Measurements from ENCODE around the gene WTIP. TPM values are rescaled to one million over a fixed set of nuclear protein-coding genes. Genes with fewer than 3 reads are reported as not detected.

The WTIP gene
- polyA plus RNA-seq, 1 experiment, result 60.9 TPM

GRCh38 chr19:34494601-34495000 lies 13.0 kb downstream of the WTIP start:
- no peak overlapping the region for H3K4me3 ChIP-seq (ENCODE audit: low read depth, low read length)
- DNase-seq (ENCODE audit: low read depth), result no peak
- ChIA-PET POLR2A (no interaction called here), CTCF (no interaction called here)
- no peaks in the 10 kb centered on the region for H3K27me3 ChIP-seq (ENCODE audit: control insufficient read depth, insufficient read depth, low read length)
- H3K36me3 ChIP-seq (ENCODE audit: control insufficient read depth, insufficient read depth, low read length), result peaks cover 39% of the 10 kb centered on the region
- TF ChIP-seq CTCF (IDR thresholded peaks at IDR 0.05; ENCODE audit: insufficient read depth, low read depth, low read length), result no peak

GRCh38 chr19:34495416-34495815 lies 13.9 kb downstream of the WTIP start:
- H3K36me3 ChIP-seq (ENCODE audit: control insufficient read depth, insufficient read depth, low read length), result peaks cover 38% of the 10 kb centered on the region
- ChIA-PET CTCF (no interaction called here), POLR2A (no interaction called here)
- H3K4me3 ChIP-seq (ENCODE audit: low read depth, low read length), result no peak overlapping the region
- DNase-seq (ENCODE audit: low read depth), result no peak
- H3K27me3 ChIP-seq (ENCODE audit: control insufficient read depth, insufficient read depth, low read length), result no peaks in the 10 kb centered on the region
- no peak for TF ChIP-seq CTCF (IDR thresholded peaks at IDR 0.05; ENCODE audit: insufficient read depth, low read depth, low read length)

GRCh38 chr19:34497112-34497805 lies 15.7 kb downstream of the WTIP start:
- H3K36me3 ChIP-seq (ENCODE audit: control insufficient read depth, insufficient read depth, low read length), result peaks cover 37% of the 10 kb centered on the region
- TF ChIP-seq CTCF (IDR thresholded peaks at IDR 0.05; ENCODE audit: insufficient read depth, low read depth, low read length), result no peak
- no peak overlapping the region for H3K4me3 ChIP-seq (ENCODE audit: low read depth, low read length)
- no peaks in the 10 kb centered on the region for H3K27me3 ChIP-seq (ENCODE audit: control insufficient read depth, insufficient read depth, low read length)
- ChIA-PET POLR2A (no interaction called here), CTCF (no interaction called here)
- DNase-seq (ENCODE audit: low read depth), result no peak

GRCh38 chr19:34499155-34499834 lies 17.7 kb downstream of the WTIP start:
- ChIA-PET CTCF (interaction anchor here (1.3 kb wide), 1 partner anchor 36 kb away, joined by 3 read pairs; no protein-coding TSS in a partner anchor), POLR2A (no interaction called here)
- no peak overlapping the region for H3K4me3 ChIP-seq (ENCODE audit: low read depth, low read length)
- no peaks in the 10 kb centered on the region for H3K27me3 ChIP-seq (ENCODE audit: control insufficient read depth, insufficient read depth, low read length)
- TF ChIP-seq CTCF (IDR thresholded peaks at IDR 0.05; ENCODE audit: insufficient read depth, low read depth, low read length), result no peak
- H3K36me3 ChIP-seq (ENCODE audit: control insufficient read depth, insufficient read depth, low read length), result peaks cover 29% of the 10 kb centered on the region
- no peak for DNase-seq (ENCODE audit: low read depth)

- POLR2A ChIA-PET, result no interaction called here
- CTCF ChIA-PET, result interaction anchor here (0.6 to 1.4 kb wide), 10 partner anchors 10 to 158 kb away, joined by 3 to 7 read pairs (median 3); no protein-coding TSS in a partner anchor
- Histone ChIP-seq H3K36me3 (ENCODE audit: control insufficient read depth, insufficient read depth, low read length) (peaks cover 17% of the 10 kb centered on the region), H3K27me3 (ENCODE audit: control insufficient read depth, insufficient read depth, low read length) (no peaks in the 10 kb centered on the region), H3K4me3 (ENCODE audit: low read depth, low read length) (no peak overlapping the region)
- no peak for DNase-seq (ENCODE audit: low read depth)
- no peak for TF ChIP-seq CTCF (IDR thresholded peaks at IDR 0.05; ENCODE audit: insufficient read depth, low read depth, low read length)
Measured at GRCh38 chr19:34500656-34501120, 19.1 kb downstream of the WTIP start.
